DOHH2 (cell line): ENCODE measurements around the gene DLGAP1.

Experiments used
- H3F3A ChIP-seq: fragments of 200-600 bp; sonication (generic), shearing (Covaris generic); 2 replicates; pipeline ENCODE4 v1.6.0; 2016; ENCODE audit warnings: antibody characterized with exemption, mild to moderate bottlenecking; ENCODE audit not compliant: control insufficient read depth, insufficient read depth
- H3K27ac ChIP-seq: fragments of 200-600 bp; sonication (generic); 2 replicates; pipeline ENCODE4 v1.5.1; 2014; ENCODE audit warnings: low read depth, mild to moderate bottlenecking, low read length, moderate library complexity
- H3K27me3 ChIP-seq: fragments of 200-600 bp; sonication (generic); 2 replicates; pipeline ENCODE4 v1.6.1; 2014; ENCODE audit warnings: mild to moderate bottlenecking, low read length, mixed read lengths; ENCODE audit not compliant: control insufficient read depth
- H3K36me3 ChIP-seq: fragments of 200-600 bp; sonication (generic); 2 replicates; pipeline ENCODE4 v1.6.1; 2014; ENCODE audit warnings: mild to moderate bottlenecking, low read length, moderate library complexity, mixed read lengths; ENCODE audit not compliant: control insufficient read depth
- H3K4me1 ChIP-seq: fragments of 200-600 bp; sonication (generic); 2 replicates; pipeline ENCODE4 v1.6.1; 2014; ENCODE audit warnings: mild to moderate bottlenecking, low read length, mixed read lengths; ENCODE audit not compliant: control insufficient read depth
- H3K4me2 ChIP-seq: fragments of 200-600 bp; sonication (generic); 2 replicates; pipeline ENCODE4 v1.6.0; 2014; ENCODE audit warnings: mild to moderate bottlenecking, low read length, moderate library complexity
- H3K4me3 ChIP-seq: fragments of 200-600 bp; sonication (generic); 2 replicates; pipeline ENCODE4 v1.5.1; 2014; ENCODE audit warnings: mild to moderate bottlenecking, low read length, mixed read lengths
- H3K79me2 ChIP-seq: fragments of 200-600 bp; sonication (generic); 2 replicates; pipeline ENCODE4 v1.6.1; 2014; ENCODE audit warnings: mild to moderate bottlenecking, low read length, mixed read lengths; ENCODE audit not compliant: control insufficient read depth
- H3K9me2 ChIP-seq: fragments of 200-600 bp; sonication (generic); replicated peaks from 2 replicates; pipeline ENCODE4 v1.6.1; 2014; ENCODE audit warnings: mild to moderate bottlenecking, low read length, mixed read lengths; ENCODE audit not compliant: control insufficient read depth
- H3K9me3 ChIP-seq: fragments of 200-600 bp; sonication (generic); 2 replicates; pipeline ENCODE4 v1.6.1; 2014; ENCODE audit warnings: antibody characterized with exemption, low read length, mixed read lengths; ENCODE audit not compliant: control insufficient read depth, insufficient read depth
- H4K20me1 ChIP-seq: fragments of 200-600 bp; sonication (generic); 2 replicates; pipeline ENCODE4 v1.6.0; 2014; ENCODE audit warnings: low read depth, mild to moderate bottlenecking, antibody characterized with exemption, low read length, moderate library complexity; ENCODE audit not compliant: control insufficient read depth, insufficient read depth
- CTCF ChIP-seq: fragments of 200-600 bp; sonication (generic); IDR thresholded peaks from one replicate; pipeline ENCODE4 v1.5.1; 2014; ENCODE audit warnings: antibody characterized with exemption, mild to moderate bottlenecking, low read depth, low read length; ENCODE audit not compliant: poor library complexity, severe bottlenecking
- EZH2phosphoT487 ChIP-seq: fragments of 200-600 bp; sonication (generic); IDR thresholded peaks from 2 replicates; pipeline ENCODE4 v1.6.1; 2017; ENCODE audit warnings: borderline replicate concordance, mild to moderate bottlenecking, antibody characterized with exemption, low read length, moderate library complexity, mixed read lengths

The DLGAP1 gene

GRCh38 chr18:3663870-3664512 lies 791.1 kb downstream of the DLGAP1 start:
- Histone ChIP-seq H3F3A (peaks cover 13% of the 10 kb centered on the region), H3K4me1 (peaks cover 56% of the 10 kb centered on the region), H3K27me3 (no peaks in the 10 kb centered on the region), H3K79me2 (no peaks in the 10 kb centered on the region), H3K9me3 (no peaks in the 10 kb centered on the region), H3K4me2 (no peak overlapping the region), H3K27ac (no peak overlapping the region), H3K36me3 (peaks cover 4% of the 10 kb centered on the region; the same call in 1 of the 2 replicates), H3K9me2 (no peaks in the 10 kb centered on the region), H4K20me1 (no peaks in the 10 kb centered on the region), H3K4me3 (no peak overlapping the region)
- TF ChIP-seq EZH2phosphoT487 (no peak), CTCF (no peak)

GRCh38 chr18:3661989-3662388 lies 793.1 kb downstream of the DLGAP1 start:
- TF ChIP-seq CTCF (no peak), EZH2phosphoT487 (no peak)
- peaks cover 13% of the 10 kb centered on the region for H3F3A ChIP-seq
- H3K4me1 ChIP-seq: peaks cover 61% of the 10 kb centered on the region
- H3K9me3 ChIP-seq: no peaks in the 10 kb centered on the region
- no peak overlapping the region for H3K27ac ChIP-seq
- no peaks in the 10 kb centered on the region for H3K27me3 ChIP-seq
- H3K79me2 ChIP-seq: no peaks in the 10 kb centered on the region
- no peak overlapping the region for H3K4me3 ChIP-seq
- peaks cover 4% of the 10 kb centered on the region; the same call in 1 of the 2 replicates for H3K36me3 ChIP-seq
- H4K20me1 ChIP-seq: no peaks in the 10 kb centered on the region
- H3K9me2 ChIP-seq: no peaks in the 10 kb centered on the region
- H3K4me2 ChIP-seq: no peak overlapping the region

GRCh38 chr18:3660739-3661515 lies 794.2 kb downstream of the DLGAP1 start:
- peaks cover 59% of the 10 kb centered on the region for H3K4me1 ChIP-seq
- no peaks in the 10 kb centered on the region for H3K79me2 ChIP-seq
- no peaks in the 10 kb centered on the region for H3K9me2 ChIP-seq
- no peaks in the 10 kb centered on the region for H3K9me3 ChIP-seq
- H4K20me1 ChIP-seq: no peaks in the 10 kb centered on the region
- H3K27ac ChIP-seq: peak overlapping the region; percentile 93
- peaks cover 13% of the 10 kb centered on the region for H3F3A ChIP-seq
- H3K4me2 ChIP-seq: peak overlapping the region; percentile 67
- TF ChIP-seq CTCF: no peak
- TF ChIP-seq EZH2phosphoT487: no peak
- H3K36me3 ChIP-seq: peaks cover 4% of the 10 kb centered on the region; the same call in 1 of the 2 replicates
- no peaks in the 10 kb centered on the region for H3K27me3 ChIP-seq
- H3K4me3 ChIP-seq: peak overlapping the region; percentile 53
